WTC11 (cell line): ENCODE results near the gene COBL. TPM values are rescaled to one million over a fixed set of nuclear protein-coding genes. Genes with fewer than 3 reads are reported as not detected.

Experiments used
- ATAC-seq: fragments of 200-7000 bp; cut with Tn5 transposase; 2 replicates; pipeline ENCODE4 v1.10.0; 2021; ENCODE audit warnings: mild to moderate bottlenecking, moderate library complexity
- CTCF ChIA-PET: fragments of 300-600 bp; sonication (Branson Sonifier 250); formaldehyde crosslinking; loops from one replicate; lab custom pipeline; 2021; ENCODE audit warnings: antibody characterized with exemption; lab: Charles Lee
- POLR2A ChIA-PET: fragments of 350-600 bp; sonication (Branson Sonifier 250); formaldehyde crosslinking; loops from one replicate; lab custom pipeline; 2021; ENCODE audit warnings: antibody characterized with exemption; lab: Charles Lee
- DNase-seq: peaks from one replicate; pipeline ENCODE4 v3.0.0; 2021; ENCODE audit warnings: low spot score
- H3K27ac Mint-ChIP-seq: 2 replicates; pipeline ENCODE4 v1.8.0; 2021; ENCODE audit warnings: mixed read lengths
- H3K27me3 Mint-ChIP-seq: 2 replicates; pipeline ENCODE4 v1.8.0; 2021; ENCODE audit warnings: low read depth, mild to moderate bottlenecking, moderate library complexity, mixed read lengths
- H3K36me3 Mint-ChIP-seq: 2 replicates; pipeline ENCODE4 v1.8.0; 2021; ENCODE audit warnings: mixed read lengths
- H3K4me1 Mint-ChIP-seq: 2 replicates; pipeline ENCODE4 v1.8.0; 2022; ENCODE audit warnings: mixed read lengths
- H3K4me3 Mint-ChIP-seq: 2 replicates; pipeline ENCODE4 v1.8.0; 2021; ENCODE audit warnings: mild to moderate bottlenecking, moderate library complexity, mixed read lengths
- H3K9me3 Mint-ChIP-seq: 2 replicates; pipeline ENCODE4 v1.8.0; 2021; ENCODE audit warnings: mixed read lengths
- E2F1 ChIP-seq: sonication (generic); formaldehyde crosslinking; IDR thresholded peaks from 2 replicates; pipeline ENCODE4 v1.8.0; 2022; ENCODE audit warnings: mild to moderate bottlenecking, missing genetic modification reagents
- ELF4 ChIP-seq: sonication (generic); formaldehyde crosslinking; IDR thresholded peaks from 2 replicates; pipeline ENCODE4 v1.8.1; 2022; ENCODE audit warnings: low read depth, mild to moderate bottlenecking, moderate library complexity, missing genetic modification reagents
- IRF2 ChIP-seq: sonication (generic); formaldehyde crosslinking; IDR thresholded peaks from 2 replicates; pipeline ENCODE4 v1.8.0; 2022; ENCODE audit warnings: low read depth, missing genetic modification reagents, borderline replicate concordance
- MAX ChIP-seq: sonication (generic); formaldehyde crosslinking; IDR thresholded peaks from 2 replicates; pipeline ENCODE4 v1.8.0; 2022; ENCODE audit warnings: mild to moderate bottlenecking, missing genetic modification reagents
- MYBL2 ChIP-seq: sonication (generic); formaldehyde crosslinking; IDR thresholded peaks from 2 replicates; pipeline ENCODE4 v1.8.1; 2023; ENCODE audit warnings: mild to moderate bottlenecking, moderate library complexity, missing genetic modification reagents
- OVOL2 ChIP-seq: fragments of 250-450 bp; sonication (Bioruptor Pico); IDR thresholded peaks from 2 replicates; pipeline ENCODE4 v1.9.0; 2021; ENCODE audit warnings: mild to moderate bottlenecking, borderline replicate concordance
- RORB ChIP-seq: fragments of 250-450 bp; sonication (Bioruptor Pico); IDR thresholded peaks from 2 replicates; pipeline ENCODE4 v1.9.0; 2021; ENCODE audit warnings: mild to moderate bottlenecking
- SMAD4 ChIP-seq: sonication (generic); formaldehyde crosslinking; IDR thresholded peaks from 2 replicates; pipeline ENCODE4 v1.8.0; 2022; ENCODE audit warnings: mild to moderate bottlenecking, missing genetic modification reagents
- ZNF138 ChIP-seq: sonication (generic); formaldehyde crosslinking; conservative IDR thresholded peaks from 2 replicates; pipeline ENCODE4 v1.8.1; 2022; ENCODE audit warnings: mild to moderate bottlenecking, moderate library complexity, missing genetic modification reagents
- ZNF263 ChIP-seq: sonication (generic); formaldehyde crosslinking; IDR thresholded peaks from 2 replicates; pipeline ENCODE4 v1.8.1; 2022; ENCODE audit warnings: low read depth, mild to moderate bottlenecking, moderate library complexity, missing genetic modification reagents
- ZNF425 ChIP-seq: fragments of 250-450 bp; sonication (Bioruptor Pico); conservative IDR thresholded peaks from 2 replicates; pipeline ENCODE4 v1.9.0; 2021; ENCODE audit warnings: mild to moderate bottlenecking
- ZSCAN18 ChIP-seq: fragments of 250-450 bp; sonication (Bioruptor Pico); IDR thresholded peaks from 2 replicates; pipeline ENCODE4 v2.1.2; 2022; ENCODE audit warnings: mild to moderate bottlenecking, moderate library complexity
- total RNA-seq: library from RNA; stranded (reverse); gene quantifications from 3 replicates; pipeline ENCODE4 v1.2.3, GENCODE V29; 2021
- TF ChIP-seq, protein P1 (sequence below): sonication (generic); formaldehyde crosslinking; IDR thresholded peaks from 2 replicates; pipeline ENCODE4 v1.8.0; 2022; ENCODE audit warnings: mild to moderate bottlenecking, missing genetic modification reagents
- TF ChIP-seq, protein P2 (sequence below): sonication (generic); formaldehyde crosslinking; IDR thresholded peaks from 2 replicates; pipeline ENCODE4 v1.8.1; 2023; ENCODE audit warnings: mild to moderate bottlenecking, missing genetic modification reagents

Gene COBL
- total RNA-seq, 1 experiment from 2014 or later, result 36.5 TPM

GRCh38 chr7:51020944-51021343 is 295.7 kb downstream of the COBL start:
- Mint-ChIP-seq H3K4me1 (peaks cover 7% of the 10 kb centered on the region), H3K9me3 (no peaks in the 10 kb centered on the region), H3K27me3 (no peaks in the 10 kb centered on the region; the same call in 1 of the 2 replicates), H3K4me3 (no peak overlapping the region), H3K36me3 (peaks cover 8% of the 10 kb centered on the region; the same call in 1 of the 2 replicates), H3K27ac (no peak overlapping the region)
- POLR2A ChIA-PET, result interaction anchor here (2.0 kb wide), 1 partner anchor 11 kb away, joined by 5 read pairs; no protein-coding TSS in a partner anchor
- DNase-seq (no peak), ATAC-seq (no peak)
- TF ChIP-seq ZNF138 (CRISPR knock-in tag) (no peak), MYBL2 (CRISPR knock-in tag) (no peak), E2F1 (CRISPR knock-in tag) (no peak), MAX (no peak), ELF4 (CRISPR knock-in tag) (no peak), ZNF263 (CRISPR knock-in tag) (no peak), ZNF425 (no peak), SMAD4 (CRISPR knock-in tag) (no peak), OVOL2 (CRISPR knock-in tag) (no peak), IRF2 (CRISPR knock-in tag) (no peak)
- TF ChIP-seq, protein P1, sequence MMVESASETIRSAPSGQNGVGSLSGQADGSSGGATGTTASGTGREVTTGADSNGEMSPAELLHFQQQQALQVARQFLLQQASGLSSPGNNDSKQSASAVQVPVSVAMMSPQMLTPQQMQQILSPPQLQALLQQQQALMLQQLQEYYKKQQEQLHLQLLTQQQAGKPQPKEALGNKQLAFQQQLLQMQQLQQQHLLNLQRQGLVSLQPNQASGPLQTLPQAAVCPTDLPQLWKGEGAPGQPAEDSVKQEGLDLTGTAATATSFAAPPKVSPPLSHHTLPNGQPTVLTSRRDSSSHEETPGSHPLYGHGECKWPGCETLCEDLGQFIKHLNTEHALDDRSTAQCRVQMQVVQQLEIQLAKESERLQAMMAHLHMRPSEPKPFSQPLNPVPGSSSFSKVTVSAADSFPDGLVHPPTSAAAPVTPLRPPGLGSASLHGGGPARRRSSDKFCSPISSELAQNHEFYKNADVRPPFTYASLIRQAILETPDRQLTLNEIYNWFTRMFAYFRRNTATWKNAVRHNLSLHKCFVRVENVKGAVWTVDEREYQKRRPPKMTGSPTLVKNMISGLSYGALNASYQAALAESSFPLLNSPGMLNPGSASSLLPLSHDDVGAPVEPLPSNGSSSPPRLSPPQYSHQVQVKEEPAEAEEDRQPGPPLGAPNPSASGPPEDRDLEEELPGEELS, result no peak
- TF ChIP-seq, protein P2, sequence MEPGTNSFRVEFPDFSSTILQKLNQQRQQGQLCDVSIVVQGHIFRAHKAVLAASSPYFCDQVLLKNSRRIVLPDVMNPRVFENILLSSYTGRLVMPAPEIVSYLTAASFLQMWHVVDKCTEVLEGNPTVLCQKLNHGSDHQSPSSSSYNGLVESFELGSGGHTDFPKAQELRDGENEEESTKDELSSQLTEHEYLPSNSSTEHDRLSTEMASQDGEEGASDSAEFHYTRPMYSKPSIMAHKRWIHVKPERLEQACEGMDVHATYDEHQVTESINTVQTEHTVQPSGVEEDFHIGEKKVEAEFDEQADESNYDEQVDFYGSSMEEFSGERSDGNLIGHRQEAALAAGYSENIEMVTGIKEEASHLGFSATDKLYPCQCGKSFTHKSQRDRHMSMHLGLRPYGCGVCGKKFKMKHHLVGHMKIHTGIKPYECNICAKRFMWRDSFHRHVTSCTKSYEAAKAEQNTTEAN, result no peak
- CTCF ChIA-PET, result interaction anchor here (0.7 to 1.6 kb wide), 2 partner anchors 47 to 204 kb away, joined by 3 to 4 read pairs; no protein-coding TSS in a partner anchor

DNA sequence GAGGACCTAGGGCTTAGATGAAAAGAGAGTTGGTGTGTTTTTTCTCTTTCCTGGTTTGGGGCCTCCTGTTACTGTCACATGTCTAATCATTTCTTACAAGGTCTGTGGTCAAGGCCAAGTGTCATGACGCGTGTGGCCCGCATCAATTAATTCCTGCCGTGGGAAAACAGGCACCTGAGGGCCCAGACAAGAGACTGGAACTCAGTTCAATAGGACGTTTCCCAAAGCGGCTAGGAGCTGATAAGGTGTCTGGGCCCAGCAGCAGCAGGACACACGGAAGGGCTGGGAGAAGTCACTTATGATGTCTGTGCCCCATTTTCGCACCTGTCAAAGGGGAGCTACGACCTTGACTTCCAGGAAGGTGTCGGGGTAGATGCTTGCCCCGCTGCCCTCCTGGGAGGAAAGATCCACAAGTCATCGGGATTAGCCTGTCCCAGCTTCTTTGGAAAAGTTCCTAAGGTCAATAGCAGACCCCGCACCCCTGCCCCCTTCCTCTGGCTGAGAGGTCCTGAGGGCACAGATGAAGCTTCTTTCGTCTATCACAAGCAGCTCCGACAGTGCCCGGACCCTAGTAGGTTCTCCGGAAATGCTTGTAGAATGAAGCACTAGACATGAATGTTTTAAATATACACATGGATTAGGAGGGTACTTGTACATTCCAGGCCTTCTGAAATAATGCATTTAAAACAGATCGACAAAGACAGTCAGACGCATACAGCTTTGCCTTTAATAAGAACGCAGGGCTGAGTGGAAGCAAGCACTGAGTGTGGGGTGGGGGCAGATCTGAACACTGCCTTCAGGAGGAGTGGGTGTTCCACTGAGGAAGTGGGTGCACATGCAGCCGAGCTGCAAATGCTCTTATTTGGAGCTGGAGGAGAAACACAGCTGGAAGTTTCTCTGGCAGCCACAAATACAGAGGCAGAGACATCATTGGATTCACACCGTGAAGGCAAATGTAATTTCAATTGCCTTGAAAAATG is 296.4 kb downstream of the COBL start:
- peaks cover 7% of the 10 kb centered on the region; the same call in 1 of the 2 replicates for H3K36me3 Mint-ChIP-seq
- DNase-seq, result no peak
- H3K27ac Mint-ChIP-seq, result peak overlapping the region; percentile 60; the same call in 1 of the 2 replicates
- peaks cover 7% of the 10 kb centered on the region for H3K4me1 Mint-ChIP-seq
- TF ChIP-seq, protein P1, result no peak
- TF ChIP-seq ZSCAN18 (CRISPR knock-in tag), result no peak
- TF ChIP-seq RORB (CRISPR knock-in tag), result no peak
- H3K27me3 Mint-ChIP-seq, result no peaks in the 10 kb centered on the region; the same call in 1 of the 2 replicates
- no peaks in the 10 kb centered on the region for H3K9me3 Mint-ChIP-seq
- ChIA-PET POLR2A (interaction anchor here (2.0 kb wide), 1 partner anchor 12 kb away, joined by 5 read pairs; no protein-coding TSS in a partner anchor), CTCF (interaction anchor here (0.8 to 1.6 kb wide), 4 partner anchors 19 to 424 kb away, joined by 3 to 6 read pairs (median 4); no protein-coding TSS in a partner anchor)
- H3K4me3 Mint-ChIP-seq, result no peak overlapping the region
- ATAC-seq, result no peak
